ENCODE measurements around the gene KCNB1.

The KCNB1 gene

GRCh38 chr20:49335476-49335875, 147.0 kb downstream of the KCNB1 start:
- Histone ChIP-seq H3K36me3 (ENCODE audit: insufficient read depth, low read length) (no peaks in the 10 kb centered on the region), H3K4me3 (ENCODE audit: low read length) (no peak overlapping the region), H3K9ac (ENCODE audit: low read depth, low read length) (no peak overlapping the region), H3K4me1 (ENCODE audit: insufficient read depth, low read length) (no peaks in the 10 kb centered on the region), H3K27me3 (ENCODE audit: insufficient read depth, low read length) (no peaks in the 10 kb centered on the region), H3K9me3 (ENCODE audit: insufficient read depth, low read depth, low read length) (no peaks in the 10 kb centered on the region), H3K27ac (ENCODE audit: low read depth, low read length) (no peak overlapping the region)
- WGBS = 94% methylated on average over 12 of the region's 12 CpGs

- Histone ChIP-seq H3K27me3 (ENCODE audit: insufficient read depth, low read length) (no peaks in the 10 kb centered on the region), H3K9ac (ENCODE audit: low read depth, low read length) (no peak overlapping the region), H3K27ac (ENCODE audit: low read depth, low read length) (no peak overlapping the region), H3K36me3 (ENCODE audit: insufficient read depth, low read length) (no peaks in the 10 kb centered on the region), H3K4me3 (ENCODE audit: low read length) (no peak overlapping the region), H3K4me1 (ENCODE audit: insufficient read depth, low read length) (no peaks in the 10 kb centered on the region), H3K9me3 (ENCODE audit: insufficient read depth, low read depth, low read length) (no peaks in the 10 kb centered on the region)
- 84% methylated on average over 3 of the region's 3 CpGs for WGBS
These were observed 151.5 kb downstream of the KCNB1 start for GRCh38 chr20:49330701-49331615.

GRCh38 chr20:49328790-49329189, 153.7 kb downstream of the KCNB1 start:
- H3K27me3 ChIP-seq (ENCODE audit: insufficient read depth, low read length) = no peaks in the 10 kb centered on the region
- no peaks in the 10 kb centered on the region for H3K9me3 ChIP-seq (ENCODE audit: insufficient read depth, low read depth, low read length)
- H3K4me3 ChIP-seq (ENCODE audit: low read length) = no peak overlapping the region
- no peak overlapping the region for H3K27ac ChIP-seq (ENCODE audit: low read depth, low read length)
- H3K36me3 ChIP-seq (ENCODE audit: insufficient read depth, low read length) = no peaks in the 10 kb centered on the region
- no peak overlapping the region for H3K9ac ChIP-seq (ENCODE audit: low read depth, low read length)
- 0 out of 2 replicates have a peak, but pooled peaks cover 6% of the 10 kb centered on the region for H3K4me1 ChIP-seq (ENCODE audit: insufficient read depth, low read length)

- H3K4me3 ChIP-seq (ENCODE audit: low read length) = no peak overlapping the region
- H3K9ac ChIP-seq (ENCODE audit: low read depth, low read length) = no peak overlapping the region
- H3K36me3 ChIP-seq (ENCODE audit: insufficient read depth, low read length) = no peaks in the 10 kb centered on the region
- no peaks in the 10 kb centered on the region for H3K27me3 ChIP-seq (ENCODE audit: insufficient read depth, low read length)
- WGBS = 84% methylated on average over 10 of the region's 10 CpGs
- no peaks in the 10 kb centered on the region for H3K9me3 ChIP-seq (ENCODE audit: insufficient read depth, low read depth, low read length)
- 0 out of 2 replicates have a peak, but pooled peaks cover 6% of the 10 kb centered on the region for H3K4me1 ChIP-seq (ENCODE audit: insufficient read depth, low read length)
- no peak overlapping the region for H3K27ac ChIP-seq (ENCODE audit: low read depth, low read length)
These were observed 156.4 kb downstream of the KCNB1 start for GRCh38 chr20:49326026-49326425.

GRCh38 chr20:49324306-49324705, 158.2 kb downstream of the KCNB1 start:
- Histone ChIP-seq H3K27me3 (ENCODE audit: insufficient read depth, low read length) (peaks cover 11% of the 10 kb centered on the region), H3K4me1 (ENCODE audit: insufficient read depth, low read length) (0 out of 2 replicates have a peak, but pooled peaks cover 6% of the 10 kb centered on the region), H3K9ac (ENCODE audit: low read depth, low read length) (no peak overlapping the region), H3K36me3 (ENCODE audit: insufficient read depth, low read length) (no peaks in the 10 kb centered on the region), H3K4me3 (ENCODE audit: low read length) (no peak overlapping the region), H3K9me3 (ENCODE audit: insufficient read depth, low read depth, low read length) (no peaks in the 10 kb centered on the region), H3K27ac (ENCODE audit: low read depth, low read length) (no peak overlapping the region)
- 89% methylated on average over 5 of the region's 5 CpGs for WGBS

GRCh38 chr20:49323622-49324238, 158.7 kb downstream of the KCNB1 start:
- Histone ChIP-seq H3K4me1 (ENCODE audit: insufficient read depth, low read length) (0 out of 2 replicates have a peak, but pooled peaks cover 6% of the 10 kb centered on the region), H3K9ac (ENCODE audit: low read depth, low read length) (no peak overlapping the region), H3K4me3 (ENCODE audit: low read length) (no peak overlapping the region), H3K9me3 (ENCODE audit: insufficient read depth, low read depth, low read length) (no peaks in the 10 kb centered on the region), H3K36me3 (ENCODE audit: insufficient read depth, low read length) (no peaks in the 10 kb centered on the region), H3K27me3 (ENCODE audit: insufficient read depth, low read length) (peaks cover 17% of the 10 kb centered on the region), H3K27ac (ENCODE audit: low read depth, low read length) (no peak overlapping the region)
- 83% methylated on average over 9 of the region's 9 CpGs for WGBS

- peaks cover 50% of the 10 kb centered on the region for H3K27me3 ChIP-seq (ENCODE audit: insufficient read depth, low read length)
- no peak overlapping the region for H3K27ac ChIP-seq (ENCODE audit: low read depth, low read length)
- H3K4me1 ChIP-seq (ENCODE audit: insufficient read depth, low read length) = 0 out of 2 replicates have a peak, but pooled peaks cover 2% of the 10 kb centered on the region
- 3% methylated on average over 1 of the region's 1 CpG for WGBS
- H3K9me3 ChIP-seq (ENCODE audit: insufficient read depth, low read depth, low read length) = no peaks in the 10 kb centered on the region
- H3K9ac ChIP-seq (ENCODE audit: low read depth, low read length) = no peak overlapping the region
- no peaks in the 10 kb centered on the region for H3K36me3 ChIP-seq (ENCODE audit: insufficient read depth, low read length)
- H3K4me3 ChIP-seq (ENCODE audit: low read length) = no peak overlapping the region
These were observed 162.0 kb downstream of the KCNB1 start for GRCh38 chr20:49320460-49320859.

- WGBS = 25% methylated on average over 23 of the region's 25 CpGs
- peaks cover 57% of the 10 kb centered on the region for H3K27me3 ChIP-seq (ENCODE audit: insufficient read depth, low read length)
- H3K9me3 ChIP-seq (ENCODE audit: insufficient read depth, low read depth, low read length) = no peaks in the 10 kb centered on the region
- no peaks in the 10 kb centered on the region for H3K4me1 ChIP-seq (ENCODE audit: insufficient read depth, low read length)
- H3K36me3 ChIP-seq (ENCODE audit: insufficient read depth, low read length) = no peaks in the 10 kb centered on the region
- H3K4me3 ChIP-seq (ENCODE audit: low read length) = peak overlapping the region; percentile 66
- no peak overlapping the region for H3K27ac ChIP-seq (ENCODE audit: low read depth, low read length)
- H3K9ac ChIP-seq (ENCODE audit: low read depth, low read length) = no peak overlapping the region
These were observed 163.2 kb downstream of the KCNB1 start for GRCh38 chr20:49319208-49319809.

- H3K9ac ChIP-seq (ENCODE audit: low read depth, low read length) = peak overlapping the region; percentile 29; the same call in 1 of the 2 replicates
- H3K27ac ChIP-seq (ENCODE audit: low read depth, low read length) = no peak overlapping the region
- H3K4me3 ChIP-seq (ENCODE audit: low read length) = peak overlapping the region; percentile 66
- H3K36me3 ChIP-seq (ENCODE audit: insufficient read depth, low read length) = no peaks in the 10 kb centered on the region
- WGBS = 1% methylated on average over 67 of the region's 70 CpGs
- no peaks in the 10 kb centered on the region for H3K9me3 ChIP-seq (ENCODE audit: insufficient read depth, low read depth, low read length)
- H3K4me1 ChIP-seq (ENCODE audit: insufficient read depth, low read length) = no peaks in the 10 kb centered on the region
- peaks cover 57% of the 10 kb centered on the region for H3K27me3 ChIP-seq (ENCODE audit: insufficient read depth, low read length)
These were observed 163.8 kb downstream of the KCNB1 start for GRCh38 chr20:49318430-49319207.

GRCh38 chr20:49318091-49318429, 164.4 kb downstream of the KCNB1 start:
- H3K9me3 ChIP-seq (ENCODE audit: insufficient read depth, low read depth, low read length) = no peaks in the 10 kb centered on the region
- H3K9ac ChIP-seq (ENCODE audit: low read depth, low read length) = no peak overlapping the region; the same call in 1 of the 2 replicates
- peaks cover 59% of the 10 kb centered on the region for H3K27me3 ChIP-seq (ENCODE audit: insufficient read depth, low read length)
- H3K36me3 ChIP-seq (ENCODE audit: insufficient read depth, low read length) = no peaks in the 10 kb centered on the region
- WGBS = 5% methylated on average over 23 of the region's 23 CpGs
- no peak overlapping the region for H3K27ac ChIP-seq (ENCODE audit: low read depth, low read length)
- peak overlapping the region; percentile 66 for H3K4me3 ChIP-seq (ENCODE audit: low read length)
- no peaks in the 10 kb centered on the region for H3K4me1 ChIP-seq (ENCODE audit: insufficient read depth, low read length)
